Renal cortex interstitium (tissue), 11 donors: ENCODE measurements around the gene TRAP1. TPM values are rescaled to one million over a fixed set of nuclear protein-coding genes. Genes with fewer than 3 reads are reported as not detected.

Experiments
- DNase-seq, 11 donors: peaks; one replicate each; pipeline ENCODE4 v3.0.0-alpha.2; 2013; ENCODE audit warnings: low read depth in 9 of 11, low spot score in 4 of 11; ENCODE audit errors: extremely low read depth in 1 of 11
- polyA plus RNA-seq, 3 donors: library from polyadenylated mRNA; unstranded; fragments of 120-200 nt; gene quantifications; one replicate each; pipeline ENCODE4 v1.2.1, GENCODE V29; 2013; ENCODE audit not compliant: insufficient read length in 3 of 3

The TRAP1 gene
- polyA plus RNA-seq, 3 donors: 105 to 107 (median 107) TPM

GRCh38 chr16:3744018-3744417, 26.7 kb upstream of the TRAP1 start:
- DNase-seq: no peak

DNA sequence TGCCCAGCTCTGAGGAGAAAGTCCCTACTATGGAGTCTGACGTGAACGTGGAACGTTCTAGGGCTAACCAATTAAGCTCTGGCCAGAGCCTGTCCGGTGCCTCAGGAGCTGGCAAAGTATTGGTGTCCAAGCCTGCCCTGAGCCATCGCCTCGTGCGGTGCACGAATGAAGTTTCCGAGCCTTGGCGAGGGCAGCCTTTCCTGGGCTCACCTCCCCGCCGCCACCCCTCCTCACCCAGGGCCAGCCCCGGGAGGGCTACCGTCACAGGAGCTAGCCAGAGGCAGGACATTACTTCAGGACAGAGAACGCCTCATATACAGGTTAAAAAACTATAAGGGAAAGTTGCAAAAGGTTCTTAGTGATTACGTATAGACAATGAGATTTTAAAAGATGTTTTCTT, 23.6 kb upstream of the TRAP1 start:
- no peak for DNase-seq

- no peak for DNase-seq
Measured at GRCh38 chr16:3740186-3740585, 22.9 kb upstream of the TRAP1 start.

DNA sequence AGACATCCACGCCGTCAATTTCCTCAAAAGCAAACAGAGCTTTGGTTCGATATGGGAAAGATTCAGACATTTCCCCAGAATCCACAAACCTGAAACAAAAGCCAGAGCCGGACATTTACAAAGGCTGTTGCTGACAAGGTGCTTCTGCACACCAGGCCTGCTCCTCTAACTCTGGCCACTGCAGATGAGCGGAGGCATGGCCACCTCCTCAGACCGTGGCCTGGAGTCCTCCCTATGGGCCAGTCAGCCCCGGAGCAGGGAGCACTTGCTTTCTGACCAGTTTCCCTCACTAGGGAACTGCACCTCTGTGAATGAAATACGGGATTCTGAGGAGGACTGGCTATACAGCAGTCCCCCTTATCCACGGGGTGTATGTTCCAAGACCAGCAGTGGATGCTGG, 22.3 kb upstream of the TRAP1 start:
- no peak for DNase-seq

DNA sequence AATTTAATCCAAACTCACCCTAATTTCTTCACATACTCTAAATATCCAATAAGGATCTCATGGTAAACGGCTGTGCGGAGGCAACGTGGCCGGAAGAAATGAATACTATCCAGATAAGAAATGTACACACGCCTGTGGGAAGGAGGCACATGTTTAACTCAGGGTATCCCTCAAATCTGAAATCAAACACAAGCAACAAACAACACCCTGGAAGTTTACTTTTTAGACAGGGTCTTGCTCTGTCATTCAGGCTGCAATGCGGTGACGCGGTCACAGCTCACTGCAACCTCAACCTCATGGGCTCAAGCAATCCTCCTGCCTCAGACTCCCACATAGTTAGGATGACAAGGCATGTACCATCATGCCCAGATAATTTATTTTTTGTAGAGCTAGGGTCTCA, 21.2 kb upstream of the TRAP1 start:
- no peak for DNase-seq

- no peak for DNase-seq
Measured at GRCh38 chr16:3738128-3738527, 20.8 kb upstream of the TRAP1 start.

- DNase-seq: no peak
Measured at GRCh38 chr16:3737181-3737580, 19.9 kb upstream of the TRAP1 start.

- DNase-seq: no peak
Measured at GRCh38 chr16:3736116-3736515, 18.8 kb upstream of the TRAP1 start.

- no peak for DNase-seq
Measured at GRCh38 chr16:3735541-3735940, 18.2 kb upstream of the TRAP1 start.

- no peak for DNase-seq
Measured at GRCh38 chr16:3734758-3735221, 17.5 kb upstream of the TRAP1 start.

- DNase-seq: no peak
Measured at GRCh38 chr16:3734084-3734757, 16.9 kb upstream of the TRAP1 start.

DNA sequence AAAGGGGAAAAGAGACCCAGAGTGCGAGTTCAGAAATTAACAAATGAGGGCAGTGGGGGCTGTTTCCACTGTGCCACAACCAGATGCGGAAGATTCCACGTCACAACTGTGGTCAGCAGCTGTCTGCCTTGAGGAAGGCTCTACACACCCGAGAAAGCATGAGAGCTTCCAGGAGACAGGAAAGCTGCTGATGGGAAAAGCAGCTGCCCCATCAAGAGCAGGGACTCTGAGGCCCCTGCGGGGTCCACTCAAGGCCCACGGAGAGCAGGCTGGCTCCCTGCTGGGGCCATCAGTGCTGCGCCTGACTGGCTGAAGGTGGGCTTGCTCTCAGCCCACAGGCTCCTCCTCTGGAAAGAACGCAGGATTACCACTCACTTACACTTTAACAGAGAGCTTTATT, 14.8 kb upstream of the TRAP1 start:
- DNase-seq: no peak

- no peak for DNase-seq
Measured at GRCh38 chr16:3731126-3731935, 14.0 kb upstream of the TRAP1 start.

GRCh38 chr16:3730161-3731125, 13.1 kb upstream of the TRAP1 start:
- DNase-seq: no peak

DNA sequence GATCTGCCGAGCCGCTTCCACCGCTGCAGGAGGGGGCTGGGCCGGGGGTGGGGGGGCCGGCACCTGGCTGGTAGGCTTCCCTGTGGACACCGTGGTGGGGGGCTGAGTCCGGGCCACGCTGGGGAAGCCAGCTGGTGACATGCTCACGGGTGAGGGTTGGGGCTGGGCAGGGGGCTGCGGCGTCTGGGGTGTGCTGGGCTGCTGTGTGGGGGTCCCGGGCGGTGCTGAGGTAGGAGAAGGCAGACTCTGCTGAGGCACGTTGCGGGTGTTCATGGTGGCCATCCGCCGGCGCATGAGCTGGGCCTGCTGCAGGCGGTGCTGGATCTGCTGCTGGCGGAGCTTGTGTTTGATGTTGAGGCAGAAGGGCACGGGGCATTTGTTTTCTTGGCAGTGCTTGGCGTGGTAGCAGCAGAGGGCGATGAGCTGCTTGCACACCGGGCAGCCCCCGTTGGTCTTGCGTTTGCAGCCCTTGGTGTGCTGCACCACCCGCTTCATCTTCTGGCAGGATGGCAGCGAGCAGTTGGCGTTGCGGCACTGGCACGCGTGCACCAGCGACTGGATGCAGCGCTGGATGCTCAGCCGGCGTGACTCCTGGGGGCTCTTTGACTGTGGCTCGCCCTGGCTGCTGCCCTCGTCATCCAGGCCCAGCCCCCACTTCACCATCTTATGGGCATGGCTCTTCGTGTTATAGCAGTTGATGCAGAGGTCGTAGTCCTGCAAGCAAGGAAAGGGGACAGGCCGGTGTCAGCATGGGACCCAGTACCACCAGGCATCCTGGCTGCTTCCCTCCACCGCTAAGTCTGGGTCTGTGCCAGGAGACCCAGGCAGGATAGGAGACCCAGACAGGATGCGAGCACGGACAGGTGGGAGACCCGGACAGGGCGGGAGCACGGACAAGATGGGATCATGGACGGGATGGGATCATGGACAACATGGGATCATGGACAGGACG, 12.1 kb upstream of the TRAP1 start:
- no peak for DNase-seq

GRCh38 chr16:3728424-3729160, 11.3 kb upstream of the TRAP1 start:
- DNase-seq: no peak

DNA sequence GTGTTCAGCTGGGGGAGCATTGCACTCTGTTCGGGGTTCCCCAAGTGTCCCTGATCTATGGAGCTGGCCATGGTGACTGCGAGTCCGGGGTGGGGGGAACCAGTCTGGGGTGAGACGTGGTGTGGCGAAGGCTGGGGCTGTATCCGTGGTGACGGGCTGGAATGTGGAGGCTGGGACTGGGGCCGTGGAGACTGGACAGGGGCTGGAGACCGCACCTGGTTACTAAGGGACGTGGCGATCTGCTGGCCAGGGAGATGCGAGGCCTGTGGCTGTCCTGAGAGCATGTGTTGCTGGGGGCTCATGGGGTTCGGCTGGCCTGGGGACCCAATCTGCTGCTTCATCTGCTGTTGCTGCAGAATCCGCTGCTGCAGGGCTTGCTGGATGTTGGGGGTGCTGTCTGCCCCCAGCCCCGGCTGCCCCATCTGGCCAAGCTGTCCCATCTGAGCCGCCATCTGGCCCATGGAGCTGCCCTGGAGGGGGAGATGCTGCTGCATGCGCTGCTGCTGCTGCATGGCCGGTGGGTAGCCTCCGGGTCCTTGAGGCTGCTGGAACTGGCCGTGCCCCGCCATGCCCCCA, 10.6 kb upstream of the TRAP1 start:
- DNase-seq: no peak
